HG03432 (cell line): ENCODE data around the gene FRK.
A peak's percentile ranks its signal among the peaks of the same experiment; 100 is the strongest.
"Not testable (repeated sequence)": the region's sequence is repeated elsewhere in the genome, so short reads cannot be mapped to it uniquely, and the experiment has no call there.

ENCODE experiments used
- ATAC-seq: cut with Tn5 transposase; IDR thresholded peaks from one replicate; pipeline ENCODE4 v1.9.1; 2021; ENCODE audit warnings: mild to moderate bottlenecking, moderate library complexity; ENCODE audit not compliant: unreplicated experiment

The FRK gene

DNA sequence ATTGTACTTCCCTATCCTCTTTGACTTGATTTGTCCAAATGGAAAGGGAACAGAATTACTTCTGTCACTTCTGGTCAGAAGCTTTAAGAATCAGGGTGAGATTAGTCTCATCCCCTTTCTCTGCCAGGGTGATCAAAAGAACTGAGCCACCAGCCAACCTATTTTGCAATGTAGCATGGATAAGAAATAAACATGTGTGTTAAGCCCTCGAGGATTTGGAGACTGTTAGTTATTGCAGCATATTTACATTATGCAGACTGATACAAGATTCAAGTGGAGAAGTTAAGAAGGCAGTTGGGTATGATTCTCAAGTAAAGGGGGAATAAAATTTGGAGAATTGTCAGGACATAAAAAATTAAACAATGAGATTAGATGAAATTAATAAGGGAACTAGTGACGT is 106.0 kb downstream of the FRK start:
- no peak for ATAC-seq

- ATAC-seq, result no peak
Measured at GRCh38 chr6:115948751-115949150, 111.9 kb downstream of the FRK start.

DNA sequence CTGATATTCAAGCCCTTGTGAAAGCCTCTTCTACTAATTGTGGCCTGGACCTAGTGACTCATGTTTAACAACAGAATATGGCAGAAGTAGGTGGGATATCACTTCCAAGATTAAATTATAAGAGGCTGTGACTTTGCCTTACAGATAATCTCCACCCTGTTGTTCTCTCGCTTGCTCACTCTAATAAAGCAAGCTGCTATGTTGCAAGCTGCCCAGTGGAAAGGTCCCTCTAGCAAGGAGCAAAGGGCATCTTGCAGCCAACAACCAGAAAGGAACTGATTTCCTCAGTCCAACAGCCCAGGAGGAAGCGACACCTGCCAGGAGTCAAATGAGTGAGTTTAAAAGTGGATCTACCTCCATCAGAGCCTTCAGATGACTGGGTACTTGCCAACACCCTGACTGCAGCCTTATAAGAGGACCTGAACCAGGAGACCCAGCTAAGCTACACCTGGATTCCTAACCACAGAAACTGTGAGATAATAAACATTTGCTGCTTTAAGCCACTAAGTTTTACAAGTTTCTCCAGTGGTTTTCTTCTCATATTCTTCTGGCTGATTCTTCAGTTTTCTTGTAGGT is 112.6 kb downstream of the FRK start:
- ATAC-seq, result no peak

DNA sequence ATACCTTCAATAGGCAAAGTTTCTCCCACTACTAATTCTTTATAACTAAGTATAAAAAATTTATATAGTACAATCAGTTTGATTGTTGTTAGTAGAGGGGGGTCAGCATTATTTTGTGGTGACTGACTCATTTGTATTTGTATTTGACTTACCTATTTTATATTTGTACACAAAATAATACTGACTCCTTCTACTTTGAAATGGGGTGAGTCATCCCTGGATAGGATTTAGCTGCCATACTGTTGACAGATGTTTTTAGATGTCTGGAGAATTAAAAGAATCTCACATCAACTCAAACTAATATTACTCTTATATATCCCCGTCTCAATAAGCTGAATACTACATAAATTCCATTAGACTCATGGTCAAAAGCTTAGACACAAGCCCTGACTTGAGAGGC is 114.9 kb downstream of the FRK start:
- ATAC-seq, result no peak

- ATAC-seq, result no peak
Measured at GRCh38 chr6:115945306-115945705, 115.4 kb downstream of the FRK start.

DNA sequence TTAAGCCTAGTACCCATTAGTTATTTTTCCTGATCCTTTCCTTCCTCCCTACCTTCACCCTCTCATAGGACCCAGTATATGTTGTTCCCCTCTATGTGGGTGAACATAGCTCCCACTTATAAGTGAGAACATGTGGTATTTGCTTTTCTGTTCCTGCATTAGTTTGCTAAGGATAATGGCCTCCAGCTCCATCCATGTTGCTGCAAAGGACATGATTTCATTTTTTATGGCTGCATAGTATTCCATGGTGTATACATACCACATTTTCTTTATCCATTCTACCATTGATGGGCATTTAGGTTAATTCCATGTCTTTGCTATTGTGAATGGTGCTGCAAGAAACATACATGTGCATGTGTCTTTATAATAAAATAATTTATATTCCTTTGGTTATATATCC is 115.9 kb downstream of the FRK start:
- ATAC-seq, result not testable (repeated sequence)

GRCh38 chr6:115937502-115937901 is 123.2 kb downstream of the FRK start:
- ATAC-seq, result not testable (repeated sequence)

- no peak for ATAC-seq
Measured at GRCh38 chr6:115935361-115935760, 125.3 kb downstream of the FRK start.

DNA sequence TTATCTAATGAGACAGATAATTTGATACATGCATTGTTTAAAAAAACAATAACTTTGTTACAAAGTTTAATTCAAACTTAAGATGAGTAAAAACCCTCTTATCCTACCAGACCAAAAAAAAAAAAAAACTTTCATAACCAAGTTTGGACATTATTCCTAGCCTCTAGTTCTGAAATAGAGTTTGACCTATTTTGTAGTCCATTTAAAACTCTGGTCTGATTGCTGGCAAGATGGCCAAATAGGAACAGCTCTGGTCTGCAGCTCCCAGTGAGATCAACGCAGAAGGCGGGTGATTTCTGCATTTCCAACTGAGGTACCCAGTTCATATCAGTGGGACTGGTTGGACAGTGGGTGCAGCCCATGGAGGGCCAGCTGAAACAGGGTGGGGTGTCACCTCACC is 125.9 kb downstream of the FRK start:
- no peak for ATAC-seq

GRCh38 chr6:115934145-115934544 is 126.5 kb downstream of the FRK start:
- no peak for ATAC-seq

GRCh38 chr6:115932481-115932880 is 128.2 kb downstream of the FRK start:
- ATAC-seq, result no peak

- ATAC-seq, result not testable (repeated sequence)
Measured at GRCh38 chr6:115928000-115928399, 132.7 kb downstream of the FRK start.

DNA sequence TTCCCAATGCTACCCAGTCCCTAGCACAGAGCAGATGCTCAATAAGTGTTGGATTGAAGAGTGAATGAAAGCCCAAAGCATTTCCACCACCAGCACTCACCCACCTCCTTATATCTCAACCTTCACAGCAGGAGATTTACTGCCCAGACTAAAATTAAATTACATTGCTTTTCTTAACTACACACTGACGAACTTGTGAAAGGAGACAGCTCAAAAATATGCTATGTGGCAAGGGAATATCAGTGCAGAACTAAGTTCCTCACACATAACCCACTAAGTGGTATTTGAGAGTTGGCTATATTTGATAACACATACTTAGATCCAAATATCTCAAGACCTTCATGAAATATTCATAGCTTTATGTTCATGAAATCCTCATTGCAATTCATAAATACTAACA is 137.7 kb downstream of the FRK start:
- no peak for ATAC-seq

- no peak for ATAC-seq
Measured at GRCh38 chr6:115914098-115914497, 146.6 kb downstream of the FRK start.

DNA sequence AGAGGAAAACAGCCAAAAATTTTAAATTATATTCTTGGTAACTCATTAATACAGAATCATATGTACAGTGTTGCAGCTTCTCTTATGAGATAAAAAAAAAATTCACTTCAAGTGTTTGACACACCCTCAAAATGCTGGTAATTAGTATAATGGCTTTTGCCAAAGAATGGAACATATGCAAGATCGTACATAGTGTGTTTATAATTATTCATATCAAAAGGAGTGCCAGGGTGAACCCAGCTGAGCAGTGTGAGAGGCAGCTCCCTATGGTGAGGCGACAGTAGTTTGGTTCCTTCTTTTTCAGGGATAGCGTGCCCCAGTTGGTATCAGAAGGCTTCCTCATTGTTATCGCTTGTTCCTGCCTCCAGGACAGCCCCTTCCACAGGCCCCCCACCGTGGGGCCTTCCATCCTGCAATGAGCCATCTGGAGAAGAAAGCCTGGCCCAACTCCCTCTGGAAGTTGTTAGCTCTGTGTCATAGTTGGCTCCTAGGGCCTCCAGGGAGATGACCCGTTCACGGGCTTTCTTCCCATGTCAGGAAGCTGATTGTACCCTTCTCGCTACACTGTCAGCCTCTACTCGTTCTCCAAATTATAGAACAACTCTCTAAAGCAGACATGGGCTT is 150.7 kb downstream of the FRK start:
- no peak for ATAC-seq

- ATAC-seq, result peak; percentile 50
Measured at GRCh38 chr6:115908906-115909559, 151.7 kb downstream of the FRK start.

GRCh38 chr6:115905471-115905870 is 155.2 kb downstream of the FRK start:
- ATAC-seq, result no peak

GRCh38 chr6:115902436-115902835 is 158.3 kb downstream of the FRK start:
- ATAC-seq, result no peak

DNA sequence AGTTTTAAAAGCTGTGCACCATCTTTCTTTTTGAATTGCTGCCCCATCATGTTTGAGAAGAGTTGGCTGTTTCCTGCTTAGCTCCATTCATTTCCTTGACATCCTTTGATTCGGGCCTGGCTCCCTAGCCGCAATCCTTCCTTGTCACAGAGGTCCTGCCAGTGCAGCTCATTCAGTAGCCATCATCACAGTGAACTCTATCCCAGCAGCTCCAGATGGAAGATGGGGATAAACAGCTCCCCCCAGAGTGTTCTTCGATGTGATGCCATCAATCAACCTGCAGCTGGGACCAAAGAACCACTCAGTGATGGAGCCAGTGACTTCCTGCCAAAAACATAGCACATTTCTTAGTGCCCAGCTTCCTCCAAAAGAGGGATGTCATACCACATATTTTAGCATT is 158.8 kb downstream of the FRK start:
- ATAC-seq, result no peak

DNA sequence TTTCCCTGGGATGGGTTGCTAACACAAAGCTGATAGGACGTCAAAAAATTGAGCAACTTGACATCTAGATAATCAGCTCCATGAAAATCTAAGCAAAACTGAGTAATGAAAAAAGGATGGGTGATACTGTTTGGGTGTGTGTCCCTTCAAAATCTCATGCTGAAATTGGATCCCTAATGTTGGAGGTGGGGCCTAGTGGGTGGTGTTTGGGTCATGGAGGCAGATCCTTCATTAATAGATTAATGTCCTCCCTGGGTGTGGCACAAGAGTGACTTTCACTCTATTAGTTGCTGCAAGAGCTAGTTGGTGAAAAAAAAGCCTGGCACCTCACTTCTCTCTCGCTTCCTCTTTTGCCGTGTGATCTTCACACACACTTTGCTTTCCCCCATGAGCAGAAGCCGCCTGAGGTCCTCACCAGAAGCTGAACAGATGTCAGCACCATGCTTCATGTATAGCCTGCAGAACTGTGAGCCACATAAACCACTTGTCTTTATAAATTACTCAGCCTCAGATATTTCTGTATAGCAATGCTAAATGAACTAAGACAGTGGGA is 160.9 kb downstream of the FRK start:
- peak; percentile 72 for ATAC-seq

GRCh38 chr6:115898246-115898645 is 162.4 kb downstream of the FRK start:
- ATAC-seq, result no peak

DNA sequence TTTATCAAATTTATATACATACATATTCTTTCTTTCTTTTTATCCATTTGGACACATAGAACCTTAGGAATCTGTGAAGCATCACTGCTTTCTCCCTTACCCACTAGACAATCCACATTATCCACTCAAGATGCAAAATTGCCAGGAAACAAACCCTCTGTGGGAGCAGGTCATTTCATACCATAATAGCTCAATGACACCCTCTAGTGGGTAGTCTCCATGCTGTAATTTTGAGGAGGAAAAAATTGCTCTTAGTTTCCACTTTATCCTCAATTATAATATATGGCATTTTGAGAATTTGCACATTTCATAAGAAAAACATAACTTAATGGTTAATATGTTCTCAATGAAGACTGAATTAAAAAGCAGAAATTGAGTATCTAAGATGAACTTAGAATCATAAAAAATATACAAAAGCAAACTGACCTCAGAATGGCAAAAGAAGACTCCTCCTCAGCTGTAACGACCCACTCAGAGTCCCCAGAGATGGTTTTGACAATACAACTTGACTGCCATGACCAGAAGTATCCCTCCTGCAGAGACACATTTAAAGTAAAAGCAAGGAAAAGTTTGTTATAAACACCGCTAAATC is 164.1 kb downstream of the FRK start:
- ATAC-seq, result peak; percentile 39
